ENCODE results near the gene RGS12.

GRCh38 chr4:3307891-3308575 lies 15.2 kb downstream of the RGS12 start:
- TF ChIP-seq POLR2AphosphoS5 (IDR thresholded peaks at IDR 0.05; ENCODE audit: borderline replicate concordance, low read depth, low read length) (no peak), FOXP2 (optimal IDR thresholded peaks at IDR 0.05; ENCODE audit: control extremely low read depth, extremely low read length, insufficient read depth) (no peak)

All from SK-N-MC (cell line).